Activated CD8-positive, alpha-beta memory T cell treated with anti-CD3 and anti-CD28 coated beads for 48 hours (primary cell): ENCODE data around the gene MAPRE2.
"Not testable (repeated sequence)": the region's sequence is repeated elsewhere in the genome, so short reads cannot be mapped to it uniquely, and the experiment has no call there.

Source experiments
- DNase-seq, 3 experiments: peaks; one replicate each; pipeline ENCODE4 v3.0.0-alpha.2; 2020; ENCODE audit warnings: low read depth in 2 of 3, low spot score in 2 of 3

Gene MAPRE2

GRCh38 chr18:35089382-35089781, 48.2 kb downstream of the MAPRE2 start:
- no peak for DNase-seq

- DNase-seq = no peak
These were observed 48.8 kb downstream of the MAPRE2 start for GRCh38 chr18:35089891-35090550.

DNA sequence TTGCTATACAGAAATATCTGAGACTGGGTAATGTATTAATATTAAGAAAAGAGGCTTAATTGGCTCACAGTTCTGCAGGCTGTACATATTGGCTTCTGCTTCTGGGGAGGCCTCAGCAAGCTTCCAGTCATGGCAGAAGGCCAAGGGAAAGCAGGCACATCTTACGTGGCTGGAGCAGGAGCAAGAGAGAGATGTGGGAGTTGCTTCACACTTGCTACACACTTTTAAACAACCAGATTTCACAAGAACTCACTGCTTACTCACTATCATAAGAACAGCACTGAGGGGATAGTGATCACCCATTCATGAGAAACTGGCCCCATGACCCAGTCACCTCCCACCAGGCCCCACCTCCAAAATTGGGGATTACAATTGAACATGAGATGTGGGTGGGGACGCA, 50.6 kb downstream of the MAPRE2 start:
- DNase-seq = no peak

DNA sequence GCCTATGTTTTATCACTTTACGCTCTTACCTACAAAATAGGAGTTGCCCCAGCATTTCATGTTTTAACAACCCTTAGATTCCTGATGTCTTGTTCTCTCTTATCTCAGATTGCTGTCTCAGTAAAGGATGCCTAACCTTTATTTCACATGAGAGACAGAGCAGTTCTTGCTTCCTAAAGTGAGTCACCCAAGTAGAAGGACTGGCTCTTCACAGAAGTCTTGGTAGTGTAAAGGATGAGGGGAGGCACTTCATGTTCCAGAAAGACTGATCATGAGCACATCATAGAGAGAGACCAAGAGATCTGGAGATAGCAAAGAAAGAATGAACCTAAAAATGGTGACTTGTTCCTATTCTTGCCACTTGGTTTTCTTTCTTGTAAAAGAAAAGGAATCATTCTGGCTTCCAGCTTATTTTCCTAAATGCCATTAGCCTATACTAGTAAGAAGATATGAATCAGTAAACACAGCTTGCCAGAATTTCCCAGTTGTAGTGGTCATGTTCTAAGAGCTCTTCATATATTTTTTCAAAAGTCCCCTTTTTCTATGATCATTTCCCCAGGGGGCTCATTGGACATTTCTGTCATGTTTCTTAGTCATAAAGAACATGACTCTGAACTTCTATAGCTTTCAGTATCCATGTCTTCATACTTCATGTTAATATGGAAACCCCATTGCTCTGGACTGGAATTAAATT, 54.9 kb downstream of the MAPRE2 start:
- no peak for DNase-seq

- DNase-seq = no peak
These were observed 55.4 kb downstream of the MAPRE2 start for GRCh38 chr18:35096677-35097011.

GRCh38 chr18:35097195-35097594, 56.0 kb downstream of the MAPRE2 start:
- no peak for DNase-seq

DNA sequence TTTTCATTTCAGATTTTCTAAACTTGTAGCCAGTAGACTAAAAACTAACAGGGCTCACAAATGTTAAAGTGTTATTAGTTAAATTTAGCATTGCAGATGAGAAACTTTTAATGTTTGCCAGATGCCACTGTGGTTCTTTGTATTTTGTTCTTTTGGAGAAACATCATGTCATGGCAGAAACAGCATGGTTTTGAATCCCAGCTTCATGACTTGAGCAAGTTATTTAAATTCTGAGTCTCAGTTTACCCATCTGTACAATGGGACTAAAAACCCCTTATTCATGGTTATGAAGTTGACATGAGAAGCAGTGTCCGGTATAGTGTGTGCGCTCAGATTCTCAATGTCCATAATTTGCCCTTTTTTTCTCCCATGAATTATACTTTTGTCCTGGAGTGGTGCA, 56.5 kb downstream of the MAPRE2 start:
- DNase-seq = no peak

DNA sequence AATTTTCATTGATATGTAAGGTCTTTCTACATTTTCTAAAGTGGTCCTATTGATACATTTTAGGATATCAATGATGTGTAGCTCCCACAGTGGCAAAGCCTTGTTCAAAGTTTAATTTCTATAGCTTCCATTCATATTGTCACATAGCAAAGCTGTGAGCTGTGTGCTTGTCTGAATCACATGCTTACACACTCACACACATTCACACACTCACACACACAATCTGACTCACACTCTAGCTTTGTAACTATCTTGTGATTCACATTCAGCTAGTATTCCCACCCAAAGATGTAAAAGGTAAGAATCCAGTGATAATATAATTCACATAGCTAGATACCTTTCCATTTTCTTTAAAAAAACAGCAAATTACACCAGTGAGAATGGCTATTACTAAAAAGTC, 58.7 kb downstream of the MAPRE2 start:
- no peak for DNase-seq

DNA sequence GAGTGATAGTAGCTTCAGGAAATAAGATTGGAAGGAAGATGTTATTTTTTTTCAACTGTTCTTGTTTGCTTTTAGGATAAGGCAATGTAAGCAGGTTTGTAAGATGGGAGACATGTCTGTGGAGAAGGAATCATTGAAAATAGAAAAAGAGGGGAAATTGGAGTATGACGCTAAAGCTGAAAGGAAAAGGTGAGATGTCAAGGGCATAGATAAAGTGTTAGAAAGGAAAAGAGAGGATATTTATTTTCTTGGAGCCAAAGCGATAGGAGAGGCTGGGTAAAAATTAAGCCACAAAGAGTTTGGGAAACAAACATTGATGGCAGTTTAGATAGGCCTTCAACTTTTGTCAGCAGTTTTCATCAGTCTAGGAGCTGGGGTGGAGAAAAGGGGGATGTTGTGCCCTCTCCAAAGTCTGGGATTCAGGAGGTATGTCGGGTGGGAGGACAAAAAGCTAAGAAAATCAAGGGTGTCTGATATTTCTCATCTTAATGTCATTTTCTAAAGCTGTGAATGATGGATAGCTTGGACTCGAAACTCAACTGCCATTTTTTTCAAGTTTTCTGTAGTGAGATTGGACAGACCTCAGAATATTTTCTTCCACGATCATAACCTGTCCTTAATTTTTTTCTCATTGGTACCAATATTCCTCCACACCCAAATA, 63.3 kb downstream of the MAPRE2 start:
- no peak for DNase-seq

GRCh38 chr18:35106013-35106844, 65.0 kb downstream of the MAPRE2 start:
- DNase-seq = no peak

GRCh38 chr18:35106845-35107148, 65.6 kb downstream of the MAPRE2 start:
- no peak for DNase-seq

DNA sequence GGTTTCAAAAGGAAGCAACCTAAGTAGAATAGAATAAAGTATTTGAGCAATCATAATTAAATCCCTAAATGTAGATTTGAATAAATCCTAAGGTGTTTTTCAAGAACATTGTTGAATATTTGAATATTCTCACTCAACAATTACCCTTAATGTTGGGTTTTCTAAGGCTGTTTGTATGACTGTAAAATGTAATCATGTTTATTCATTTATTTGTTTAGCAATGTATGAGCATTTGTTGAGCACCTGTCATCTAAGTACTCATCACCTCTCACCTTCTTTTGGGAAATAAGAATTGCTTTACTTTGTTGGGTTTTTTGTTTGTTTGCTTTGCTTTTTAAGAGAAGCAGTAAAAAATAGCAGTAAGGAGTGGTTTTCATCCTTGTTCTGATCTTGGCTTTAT, 66.0 kb downstream of the MAPRE2 start:
- DNase-seq = no peak

DNA sequence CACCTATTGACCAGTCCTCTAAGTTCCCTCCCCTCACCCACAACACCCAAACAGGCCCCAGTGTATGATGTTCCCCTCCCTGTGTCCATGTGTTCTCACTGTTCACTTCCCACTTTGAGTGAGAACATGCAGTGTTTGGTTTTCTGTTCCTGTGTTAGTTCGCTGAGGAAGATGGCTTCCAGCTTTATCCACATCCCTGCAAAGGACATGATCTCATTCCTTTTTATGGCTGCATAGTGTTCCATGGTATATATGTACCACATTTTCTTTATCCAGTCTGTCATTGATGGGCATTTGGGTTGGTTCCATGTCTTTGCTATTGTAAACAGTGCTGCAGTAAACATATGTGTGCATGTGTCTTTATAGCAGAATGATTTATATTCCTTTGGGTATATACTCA, 66.9 kb downstream of the MAPRE2 start:
- DNase-seq = not testable (repeated sequence)

DNA sequence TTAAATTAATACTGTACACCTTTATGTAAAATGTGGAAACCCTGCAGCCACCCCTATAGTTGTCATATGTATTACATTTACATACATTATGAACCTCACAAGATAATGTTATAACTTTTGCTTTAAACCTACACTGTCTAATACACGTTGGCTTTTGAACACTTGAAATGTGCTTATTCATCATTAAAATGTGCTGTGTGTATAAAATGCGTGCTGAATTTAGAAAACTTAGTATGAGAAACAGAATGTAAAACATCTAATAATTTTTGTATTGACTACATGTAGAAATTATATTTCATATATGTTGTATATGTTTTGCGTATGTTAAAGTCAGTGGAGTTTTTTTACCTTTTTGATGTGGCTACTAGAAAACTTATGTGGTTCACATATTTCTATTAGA, 68.8 kb downstream of the MAPRE2 start:
- no peak for DNase-seq

- no peak for DNase-seq
These were observed 69.6 kb downstream of the MAPRE2 start for GRCh38 chr18:35110554-35111485.

- no peak for DNase-seq
These were observed 71.5 kb downstream of the MAPRE2 start for GRCh38 chr18:35112696-35113095.

GRCh38 chr18:35114305-35114704, 73.1 kb downstream of the MAPRE2 start:
- no peak for DNase-seq

DNA sequence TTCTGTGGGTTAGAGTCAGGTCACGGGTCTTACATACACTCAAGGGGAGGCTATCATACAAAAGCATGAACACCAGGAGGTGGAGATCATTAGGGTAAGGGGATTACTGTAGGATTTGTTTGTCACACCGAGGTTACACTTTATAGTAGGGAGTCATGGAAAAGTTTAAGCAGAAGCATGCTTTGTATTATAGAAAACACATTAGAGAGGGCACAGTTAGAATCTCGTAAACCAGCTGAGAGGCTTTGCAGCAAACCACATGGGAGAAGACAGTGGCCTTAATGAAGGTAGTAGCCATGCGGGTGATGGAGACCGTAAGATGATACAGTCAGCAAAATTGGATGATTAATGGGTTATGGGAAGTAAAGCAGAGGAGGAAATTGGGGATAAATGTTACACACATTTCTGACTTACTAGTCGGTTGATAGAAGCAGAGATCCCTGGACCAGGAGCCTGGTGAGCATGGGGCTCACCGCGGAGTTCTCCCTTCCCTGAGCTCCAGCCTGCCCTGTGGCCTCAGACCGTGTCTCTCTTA, 75.6 kb downstream of the MAPRE2 start:
- DNase-seq = no peak

- no peak for DNase-seq
These were observed 76.2 kb downstream of the MAPRE2 start for GRCh38 chr18:35117372-35117771.

DNA sequence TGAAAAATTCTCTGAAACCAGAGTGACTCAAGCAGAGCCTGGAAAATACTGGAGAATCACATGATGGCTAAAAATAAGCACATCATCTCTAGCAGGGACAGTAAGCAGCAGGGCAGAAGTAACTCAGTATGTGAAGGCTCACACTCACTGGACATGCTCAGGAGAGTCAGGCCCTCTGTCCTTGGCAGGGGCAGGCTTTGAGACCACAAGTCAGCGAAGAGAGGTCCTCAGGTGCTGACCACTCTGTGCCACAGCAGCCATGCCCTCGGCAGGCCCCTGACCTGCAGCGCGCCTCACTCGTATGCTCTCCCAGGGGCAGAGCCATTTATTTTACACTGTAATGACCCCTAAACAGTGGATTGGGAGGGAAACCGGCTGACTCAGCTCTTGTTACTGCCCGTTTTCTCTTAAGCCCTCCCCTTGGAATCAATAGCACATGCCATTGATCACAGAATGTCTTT, 76.8 kb downstream of the MAPRE2 start:
- DNase-seq = no peak
